A549 (cell line): ENCODE measurements around the gene RPS6KB2. TPM values are rescaled to one million over a fixed set of nuclear protein-coding genes. Genes with fewer than 3 reads are reported as not detected.

ENCODE experiments used
- ATAC-seq, 2 experiments: fragments of 200-7000 bp in 1 of 2; fragments of >200 bp in 1 of 2; cut with Nextera tagmentation in 1 of 2; cut with Tn5 transposase in 1 of 2; 3 replicates each; pipeline versions ENCODE4 v1.8.0 to v1.9.1; 2018 to 2020; ENCODE audit warnings: mild to moderate bottlenecking in 1 of 2, moderate library complexity in 1 of 2
- CTCF ChIA-PET: fragments of 300-600 bp; sonication (Branson Sonifier 250); formaldehyde crosslinking; extraction: SDS; loops from one replicate; lab custom pipeline; 2021; ENCODE audit warnings: antibody characterized with exemption, inconsistent platforms; lab: Yijun Ruan, JAX
- POLR2A ChIA-PET: fragments of 350-600 bp; formaldehyde crosslinking; extraction: SDS; loops from one replicate; lab custom pipeline; 2021; ENCODE audit warnings: antibody characterized with exemption, inconsistent platforms; lab: Yijun Ruan, JAX
- DNase-seq, 2 experiments: peaks; one replicate each; pipeline versions ENCODE4 v3.0.0 to v3.0.0-alpha.2; 2011 to 2016; ENCODE audit warnings: low read depth in 1 of 2, low spot score in 1 of 2
- FAIRE-seq: peaks from 2 replicates; lab custom pipeline; 2011; peaks lifted over from hg19 to GRCh38; lab: Jason Lieb, UNC
- H3K27ac ChIP-seq, 2 experiments: fragments of >200 bp; sonication (Bioruptor Twin); formaldehyde crosslinking; 3 replicates each; pipeline ENCODE4 v1.5.1; 2016 to 2017
- H3K4me1 ChIP-seq: fragments of >200 bp; sonication (Bioruptor Twin); formaldehyde crosslinking; 3 replicates; pipeline ENCODE4 v1.6.1; 2016
- H3K4me2 ChIP-seq: fragments of >200 bp; sonication (Bioruptor Twin); formaldehyde crosslinking; 3 replicates; pipeline ENCODE4 v1.6.1; 2016
- H3K4me3 ChIP-seq: fragments of >200 bp; sonication (Bioruptor Twin); formaldehyde crosslinking; 3 replicates; pipeline ENCODE4 v1.5.1; 2016
- H3K9me3 ChIP-seq: fragments of >200 bp; sonication (Bioruptor Twin); formaldehyde crosslinking; 3 replicates; pipeline ENCODE4 v1.6.1; 2016
- CBX2 ChIP-seq: fragments of 200-600 bp; sonication (generic); IDR thresholded peaks from 2 replicates; pipeline ENCODE4 v1.6.1; 2016; ENCODE audit warnings: low read depth, mild to moderate bottlenecking, borderline replicate concordance
- CEBPB ChIP-seq, 2 experiments: fragments of >200 bp in 1 of 2; sonication (Bioruptor Twin) in 1 of 2; formaldehyde crosslinking in 1 of 2; IDR thresholded peaks; 2 replicates each; pipeline ENCODE4 v1.6.1; 2012 to 2016
- CHD2 ChIP-seq: fragments of 150-350 bp; IDR thresholded peaks from 2 replicates; pipeline ENCODE4 v1.6.1; 2014; ENCODE audit warnings: low read length; ENCODE audit not compliant: partially characterized antibody
- FOSL2 ChIP-seq, 2 experiments: fragments of 450-650 bp in 1 of 2; fragments of >200 bp in 1 of 2; sonication (Bioruptor Twin) in 1 of 2; formaldehyde crosslinking; IDR thresholded peaks; 2 replicates each; pipeline versions ENCODE4 v1.5.0 to v1.6.1; 2016 to 2020; ENCODE audit warnings: mild to moderate bottlenecking in 1 of 2, moderate library complexity in 1 of 2
- HOXA7 ChIP-seq: fragments of 250-450 bp; sonication (Bioruptor Pico); IDR thresholded peaks from 2 replicates; pipeline ENCODE4 v1.5.0; 2020; ENCODE audit warnings: mild to moderate bottlenecking, moderate library complexity
- MAFK ChIP-seq: fragments of 450-650 bp; IDR thresholded peaks from 2 replicates; pipeline ENCODE4 v1.6.1; 2014; ENCODE audit not compliant: partially characterized antibody
- NFE2L2 ChIP-seq: fragments of 150-350 bp; conservative IDR thresholded peaks from 2 replicates; pipeline ENCODE4 v1.6.1; 2014; ENCODE audit warnings: low read length
- PHF8 ChIP-seq: fragments of 200-600 bp; sonication (generic); IDR thresholded peaks from 2 replicates; pipeline ENCODE4 v1.6.1; 2016; ENCODE audit warnings: low read depth, mild to moderate bottlenecking, antibody characterized with exemption, moderate library complexity, borderline replicate concordance
- POLR2AphosphoS2 ChIP-seq: conservative IDR thresholded peaks from 2 replicates; pipeline ENCODE4 v1.6.1; 2012; ENCODE audit warnings: low read length, improper control_type of control experiment, inconsistent platforms
- RAD21 ChIP-seq, 2 experiments: fragments of >200 bp in 1 of 2; sonication (Bioruptor Twin) in 1 of 2; formaldehyde crosslinking in 1 of 2; IDR thresholded peaks in 1 of 2; conservative IDR thresholded peaks in 1 of 2; 2 replicates in 1 of 2; 3 replicates in 1 of 2; pipeline ENCODE4 v1.6.1; 2012 to 2018; ENCODE audit warnings: inconsistent platforms in 1 of 2
- RFX5 ChIP-seq: fragments of 450-650 bp; IDR thresholded peaks from 2 replicates; pipeline ENCODE4 v1.7.1; 2014; ENCODE audit warnings: antibody characterized with exemption, mild to moderate bottlenecking, moderate library complexity
- WGBS: methylation state at CpG from one replicate; pipeline ENCODE4 v1.1.6; 2017; ENCODE audit errors: missing lambda C conversion rate; 5-methylcytosine and 5-hydroxymethylcytosine counted together
- polyA plus RNA-seq, 4 experiments: library from polyadenylated mRNA; depleted of rRNA in 3 of 4; stranded (reverse); fragments of >200 nt; fragmentation: RNase III in 1 of 4; extraction: RNeasy Plus Mini Kit Qiagen cat#74134 plus additional on column Dnase treatment in 1 of 4; gene quantifications; 2 replicates in 3 of 4; 3 replicates in 1 of 4; pipeline ENCODE4 v1.2.3, GENCODE V29; 2011 to 2017
- TF ChIP-seq, protein P1 (sequence below): IDR thresholded peaks from 2 replicates; pipeline ENCODE4 v1.6.1; 2012; ENCODE audit warnings: low read depth, borderline replicate concordance
- TF ChIP-seq, protein P2 (sequence below): fragments of 150-350 bp; IDR thresholded peaks from 2 replicates; pipeline ENCODE4 v1.6.1; 2014; ENCODE audit warnings: low read depth, mild to moderate bottlenecking, low read length
- TF ChIP-seq, protein P3 (sequence below): fragments of 250-450 bp; sonication (Bioruptor Pico); IDR thresholded peaks from 2 replicates; pipeline ENCODE4 v1.5.0; 2020; ENCODE audit warnings: low read depth, mild to moderate bottlenecking, moderate library complexity
- TF ChIP-seq, protein P4 (sequence below): fragments of >200 bp; sonication (Bioruptor Twin); formaldehyde crosslinking; IDR thresholded peaks from 3 replicates; pipeline ENCODE4 v1.5.1; 2016
- TF ChIP-seq, protein P5 (sequence below): fragments of >200 bp; sonication (Bioruptor Twin); formaldehyde crosslinking; IDR thresholded peaks from 3 replicates; pipeline ENCODE4 v1.6.1; 2016

Gene RPS6KB2
- polyA plus RNA-seq, 2 of the 4 experiments (the other 2 are of a cell fraction), result 40.9 to 47.9 TPM

DNA sequence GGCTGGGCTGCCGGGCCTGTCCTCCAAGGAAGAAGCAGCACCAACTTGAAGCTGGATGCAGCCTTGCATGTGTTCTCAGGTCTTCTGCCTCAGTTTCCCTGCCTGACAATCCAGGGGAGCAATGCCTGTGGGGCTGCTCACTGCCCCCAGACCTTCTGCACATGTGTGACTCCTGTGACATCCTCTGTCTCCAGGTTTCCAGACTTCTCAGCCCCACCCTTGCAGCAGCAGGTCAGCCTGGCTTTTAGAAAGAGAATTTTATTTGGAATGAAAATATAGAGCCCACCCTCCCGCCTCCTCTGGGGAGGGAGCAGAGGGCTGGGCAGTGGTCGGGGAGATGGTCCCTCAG is 9.5 kb downstream of the RPS6KB2 start:
- DNase-seq, result no peak
- FAIRE-seq, result no peak
- no peaks in the 10 kb centered on the region for H3K9me3 ChIP-seq
- H3K4me3 ChIP-seq, result no peak overlapping the region
- no peak for ATAC-seq
- WGBS, result 93% methylated on average over 2 of the region's 3 CpGs
- ChIA-PET CTCF (interaction anchor here (1.2 to 2.2 kb wide), 5 partner anchors 9 to 87 kb away, joined by 3 to 6 read pairs (median 6); partner anchors contain the start of genes GPR152, PPP1CA and RPS6KB2), POLR2A (interaction anchor here (1.5 to 2.8 kb wide), 3 partner anchors 9 to 36 kb away, joined by 3 to 12 read pairs (median 5); partner anchors contain the start of genes PPP1CA and RPS6KB2)
- no peak for TF ChIP-seq RFX5
- H3K4me1 ChIP-seq, result peaks cover 19% of the 10 kb centered on the region; the same call in 2 of the 3 replicates
- no peak overlapping the region for H3K27ac ChIP-seq
- H3K4me2 ChIP-seq, result no peak overlapping the region

DNA sequence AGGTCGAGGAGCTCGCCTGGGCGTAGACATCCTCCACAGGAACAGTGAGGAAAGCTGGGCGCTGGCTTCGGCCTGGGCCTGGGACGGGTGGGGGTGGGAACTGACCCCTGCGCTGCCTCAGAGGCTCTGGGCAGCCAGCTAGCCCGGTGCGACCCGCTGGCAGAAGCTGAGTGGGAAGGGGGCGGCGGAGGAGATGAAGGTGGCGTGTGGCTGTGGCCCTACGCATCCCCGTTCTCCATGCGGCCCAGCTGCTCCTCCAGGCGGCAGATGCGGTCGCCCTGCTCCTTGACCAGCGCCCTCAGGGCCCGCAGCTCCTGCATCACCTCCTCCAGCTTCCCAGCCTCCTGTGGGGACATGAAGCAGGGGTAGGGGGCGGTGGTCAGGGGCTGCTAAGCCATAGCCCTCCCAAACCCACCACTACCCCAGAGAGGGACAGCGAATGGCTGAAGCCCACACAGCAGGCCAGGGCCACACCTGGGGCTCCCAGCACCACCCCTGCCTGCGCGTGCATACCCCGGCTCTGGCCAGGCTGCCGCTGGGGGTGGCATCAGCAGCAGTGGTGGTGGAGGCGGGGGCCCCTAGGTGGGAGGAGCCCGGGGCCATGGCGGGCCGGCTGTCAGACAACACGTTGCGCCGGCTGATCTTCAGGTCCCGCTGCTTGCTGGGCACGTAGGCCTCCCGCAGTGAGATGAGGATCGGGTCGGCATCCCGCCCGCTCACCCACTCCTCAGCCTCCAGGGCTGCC is 10.0 kb downstream of the RPS6KB2 start:
- no peak for DNase-seq
- Histone ChIP-seq H3K4me3 (no peak overlapping the region), H3K4me1 (peaks cover 19% of the 10 kb centered on the region; the same call in 2 of the 3 replicates), H3K27ac (peak overlapping the region in 1 of 2 experiments; percentile 14; a peak in 1 of 6 replicates), H3K4me2 (no peak overlapping the region), H3K9me3 (no peaks in the 10 kb centered on the region)
- no peak for ATAC-seq
- FAIRE-seq, result no peak
- POLR2A ChIA-PET, result interaction anchor here (1.2 to 2.8 kb wide), 4 partner anchors 10 to 37 kb away, joined by 3 to 12 read pairs (median 4); partner anchors contain the start of genes PPP1CA, RPS6KB2 and TMEM134
- CTCF ChIA-PET, result interaction anchor here (0.8 to 2.2 kb wide), 11 partner anchors 9 to 87 kb away, joined by 3 to 6 read pairs (median 4); partner anchors contain the start of genes GPR152, PPP1CA and RPS6KB2
- TF ChIP-seq FOSL2 (IDR thresholded peaks at IDR 0.05), result no peak
- no peak for TF ChIP-seq FOSL2 (CRISPR knock-in tag; IDR thresholded peaks at IDR 0.05)
- no peak for TF ChIP-seq MAFK
- TF ChIP-seq, protein P1, sequence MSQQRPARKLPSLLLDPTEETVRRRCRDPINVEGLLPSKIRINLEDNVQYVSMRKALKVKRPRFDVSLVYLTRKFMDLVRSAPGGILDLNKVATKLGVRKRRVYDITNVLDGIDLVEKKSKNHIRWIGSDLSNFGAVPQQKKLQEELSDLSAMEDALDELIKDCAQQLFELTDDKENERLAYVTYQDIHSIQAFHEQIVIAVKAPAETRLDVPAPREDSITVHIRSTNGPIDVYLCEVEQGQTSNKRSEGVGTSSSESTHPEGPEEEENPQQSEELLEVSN, result no peak
- no peak for TF ChIP-seq HOXA7
- TF ChIP-seq, protein P2, sequence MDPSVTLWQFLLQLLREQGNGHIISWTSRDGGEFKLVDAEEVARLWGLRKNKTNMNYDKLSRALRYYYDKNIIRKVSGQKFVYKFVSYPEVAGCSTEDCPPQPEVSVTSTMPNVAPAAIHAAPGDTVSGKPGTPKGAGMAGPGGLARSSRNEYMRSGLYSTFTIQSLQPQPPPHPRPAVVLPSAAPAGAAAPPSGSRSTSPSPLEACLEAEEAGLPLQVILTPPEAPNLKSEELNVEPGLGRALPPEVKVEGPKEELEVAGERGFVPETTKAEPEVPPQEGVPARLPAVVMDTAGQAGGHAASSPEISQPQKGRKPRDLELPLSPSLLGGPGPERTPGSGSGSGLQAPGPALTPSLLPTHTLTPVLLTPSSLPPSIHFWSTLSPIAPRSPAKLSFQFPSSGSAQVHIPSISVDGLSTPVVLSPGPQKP, result no peak
- no peak for TF ChIP-seq CEBPB (IDR thresholded peaks at IDR 0.05)
- no peak for TF ChIP-seq NFE2L2
- TF ChIP-seq, protein P3, sequence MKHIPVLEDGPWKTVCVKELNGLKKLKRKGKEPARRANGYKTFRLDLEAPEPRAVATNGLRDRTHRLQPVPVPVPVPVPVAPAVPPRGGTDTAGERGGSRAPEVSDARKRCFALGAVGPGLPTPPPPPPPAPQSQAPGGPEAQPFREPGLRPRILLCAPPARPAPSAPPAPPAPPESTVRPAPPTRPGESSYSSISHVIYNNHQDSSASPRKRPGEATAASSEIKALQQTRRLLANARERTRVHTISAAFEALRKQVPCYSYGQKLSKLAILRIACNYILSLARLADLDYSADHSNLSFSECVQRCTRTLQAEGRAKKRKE (CRISPR knock-in tag), result no peak
- no peak for TF ChIP-seq CBX2
- no peak for TF ChIP-seq CHD2
- 88% methylated on average over 31 of the region's 41 CpGs for WGBS

DNA sequence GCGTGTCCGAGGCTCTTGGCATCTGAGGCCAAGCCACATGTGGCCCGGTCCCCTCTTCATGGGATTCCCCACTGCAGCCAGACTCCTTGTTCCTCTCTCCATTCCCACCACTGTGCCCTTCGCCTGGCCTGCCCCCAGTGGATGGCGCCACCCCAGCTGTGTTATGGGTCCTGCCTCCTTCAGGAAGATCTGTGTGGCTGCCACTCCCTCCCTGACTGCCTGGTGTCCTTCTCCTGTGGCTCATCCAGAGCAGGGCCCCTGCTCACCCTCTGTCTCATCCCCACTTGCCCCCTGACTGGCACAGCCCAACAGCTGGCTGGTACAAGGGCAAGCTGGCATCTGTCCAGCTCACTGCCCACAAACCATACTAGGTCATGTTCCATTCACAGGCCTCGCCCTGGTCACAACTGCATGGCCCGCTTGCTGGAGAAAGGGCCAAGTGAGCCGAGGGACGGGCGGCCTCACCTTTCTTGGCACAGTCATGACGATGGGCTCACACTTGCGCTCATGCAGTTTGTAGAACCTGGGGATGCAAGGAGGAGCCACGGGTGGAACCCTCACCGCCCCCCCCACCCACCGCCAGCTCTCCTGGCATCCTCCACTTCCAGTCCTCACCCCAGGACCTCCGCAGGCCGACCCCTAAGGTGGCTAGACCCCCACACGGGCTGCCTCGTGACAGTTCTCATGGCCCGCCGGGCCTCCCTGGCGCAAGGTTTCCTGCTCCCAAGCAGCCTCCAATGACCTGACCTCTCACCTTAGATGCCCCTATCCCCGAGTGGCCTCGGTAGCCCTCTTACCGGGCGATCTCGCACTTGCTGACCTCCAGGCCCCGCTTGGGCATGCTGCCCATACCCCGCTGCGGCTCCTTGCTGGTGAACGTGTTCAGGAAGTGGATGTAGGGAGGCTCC is 11.3 kb downstream of the RPS6KB2 start:
- WGBS, result 89% methylated on average over 27 of the region's 31 CpGs
- TF ChIP-seq, protein P4, sequence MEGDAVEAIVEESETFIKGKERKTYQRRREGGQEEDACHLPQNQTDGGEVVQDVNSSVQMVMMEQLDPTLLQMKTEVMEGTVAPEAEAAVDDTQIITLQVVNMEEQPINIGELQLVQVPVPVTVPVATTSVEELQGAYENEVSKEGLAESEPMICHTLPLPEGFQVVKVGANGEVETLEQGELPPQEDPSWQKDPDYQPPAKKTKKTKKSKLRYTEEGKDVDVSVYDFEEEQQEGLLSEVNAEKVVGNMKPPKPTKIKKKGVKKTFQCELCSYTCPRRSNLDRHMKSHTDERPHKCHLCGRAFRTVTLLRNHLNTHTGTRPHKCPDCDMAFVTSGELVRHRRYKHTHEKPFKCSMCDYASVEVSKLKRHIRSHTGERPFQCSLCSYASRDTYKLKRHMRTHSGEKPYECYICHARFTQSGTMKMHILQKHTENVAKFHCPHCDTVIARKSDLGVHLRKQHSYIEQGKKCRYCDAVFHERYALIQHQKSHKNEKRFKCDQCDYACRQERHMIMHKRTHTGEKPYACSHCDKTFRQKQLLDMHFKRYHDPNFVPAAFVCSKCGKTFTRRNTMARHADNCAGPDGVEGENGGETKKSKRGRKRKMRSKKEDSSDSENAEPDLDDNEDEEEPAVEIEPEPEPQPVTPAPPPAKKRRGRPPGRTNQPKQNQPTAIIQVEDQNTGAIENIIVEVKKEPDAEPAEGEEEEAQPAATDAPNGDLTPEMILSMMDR, result peak; percentile 29; the same call in 2 of the 3 replicates
- TF ChIP-seq CHD2, result no peak
- no peak for TF ChIP-seq PHF8
- no peak for TF ChIP-seq POLR2AphosphoS2
- peak in 1 of 2 experiments; percentile 25; a peak in 1 of 5 replicates for TF ChIP-seq RAD21 (conservative IDR thresholded peaks at IDR 0.05 in 1 of 2, IDR thresholded peaks at IDR 0.05 in 1 of 2)
- TF ChIP-seq, protein P5, sequence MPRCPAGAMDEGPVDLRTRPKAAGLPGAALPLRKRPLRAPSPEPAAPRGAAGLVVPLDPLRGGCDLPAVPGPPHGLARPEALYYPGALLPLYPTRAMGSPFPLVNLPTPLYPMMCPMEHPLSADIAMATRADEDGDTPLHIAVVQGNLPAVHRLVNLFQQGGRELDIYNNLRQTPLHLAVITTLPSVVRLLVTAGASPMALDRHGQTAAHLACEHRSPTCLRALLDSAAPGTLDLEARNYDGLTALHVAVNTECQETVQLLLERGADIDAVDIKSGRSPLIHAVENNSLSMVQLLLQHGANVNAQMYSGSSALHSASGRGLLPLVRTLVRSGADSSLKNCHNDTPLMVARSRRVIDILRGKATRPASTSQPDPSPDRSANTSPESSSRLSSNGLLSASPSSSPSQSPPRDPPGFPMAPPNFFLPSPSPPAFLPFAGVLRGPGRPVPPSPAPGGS, result no peak
- Histone ChIP-seq H3K4me1 (peaks cover 26% of the 10 kb centered on the region), H3K9me3 (no peaks in the 10 kb centered on the region), H3K4me2 (no peak overlapping the region), H3K4me3 (no peak overlapping the region), H3K27ac (no peak overlapping the region; a peak in 1 of 6 replicates)
- ChIA-PET CTCF (interaction anchor here (0.6 to 1.6 kb wide), 9 partner anchors 10 to 54 kb away, joined by 3 to 5 read pairs (median 3); partner anchors contain the start of gene TMEM134), POLR2A (interaction anchor here (1.2 to 2.8 kb wide), 4 partner anchors 11 to 38 kb away, joined by 3 to 12 read pairs (median 4); partner anchors contain the start of genes PPP1CA, RPS6KB2 and TMEM134)
- ATAC-seq, result peak; percentile 30 to 66; a peak in 5 of 6 replicates
- FAIRE-seq, result no peak
- DNase-seq, result peak; percentile 53 to 68
